Muscle of arm (tissue), 14 donors: ENCODE measurements around the gene ZAR1L. TPM values are rescaled to one million over a fixed set of nuclear protein-coding genes. Genes with fewer than 3 reads are reported as not detected.
"Not testable (repeated sequence)": the region's sequence is repeated elsewhere in the genome, so short reads cannot be mapped to it uniquely, and the experiment has no call there.

Experiments
- DNase-seq: peaks from one replicate; pipeline ENCODE4 v3.0.0-alpha.2; 2013
- long read RNA-seq, 11 donors: transcript quantifications; one replicate each; lab custom pipeline, GENCODE V29; 2026
- polyA plus RNA-seq, 12 donors: library from polyadenylated mRNA; unstranded; fragments of 120-200 nt; gene quantifications; one replicate each; pipeline ENCODE4 v1.2.1, GENCODE V29; 2013; ENCODE audit not compliant: insufficient read length in 12 of 12

Gene ZAR1L, protein sequence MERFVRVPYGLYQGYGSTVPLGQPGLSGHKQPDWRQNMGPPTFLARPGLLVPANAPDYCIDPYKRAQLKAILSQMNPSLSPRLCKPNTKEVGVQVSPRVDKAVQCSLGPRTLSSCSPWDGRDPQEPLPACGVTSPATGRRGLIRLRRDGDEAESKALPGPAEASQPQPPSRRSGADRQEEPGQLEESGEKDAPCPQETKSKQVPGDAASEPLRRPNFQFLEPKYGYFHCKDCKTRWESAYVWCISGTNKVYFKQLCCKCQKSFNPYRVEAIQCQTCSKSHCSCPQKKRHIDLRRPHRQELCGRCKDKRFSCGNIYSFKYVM
- polyA plus RNA-seq: not detected
- long read RNA-seq, donor 1: 0 reads
- long read RNA-seq, donor 2: 0 reads
- long read RNA-seq, donor 3: 0 reads
- long read RNA-seq, donor 4: 0 reads
- long read RNA-seq, donor 5: 0 reads
- long read RNA-seq, donor 6: 0 reads
- long read RNA-seq, donor 7: 0 reads
- long read RNA-seq, donor 8: 0 reads
- long read RNA-seq, donor 9: 0 reads
- long read RNA-seq, donor 10: 0 reads
- long read RNA-seq, donor 11: 0 reads

DNA sequence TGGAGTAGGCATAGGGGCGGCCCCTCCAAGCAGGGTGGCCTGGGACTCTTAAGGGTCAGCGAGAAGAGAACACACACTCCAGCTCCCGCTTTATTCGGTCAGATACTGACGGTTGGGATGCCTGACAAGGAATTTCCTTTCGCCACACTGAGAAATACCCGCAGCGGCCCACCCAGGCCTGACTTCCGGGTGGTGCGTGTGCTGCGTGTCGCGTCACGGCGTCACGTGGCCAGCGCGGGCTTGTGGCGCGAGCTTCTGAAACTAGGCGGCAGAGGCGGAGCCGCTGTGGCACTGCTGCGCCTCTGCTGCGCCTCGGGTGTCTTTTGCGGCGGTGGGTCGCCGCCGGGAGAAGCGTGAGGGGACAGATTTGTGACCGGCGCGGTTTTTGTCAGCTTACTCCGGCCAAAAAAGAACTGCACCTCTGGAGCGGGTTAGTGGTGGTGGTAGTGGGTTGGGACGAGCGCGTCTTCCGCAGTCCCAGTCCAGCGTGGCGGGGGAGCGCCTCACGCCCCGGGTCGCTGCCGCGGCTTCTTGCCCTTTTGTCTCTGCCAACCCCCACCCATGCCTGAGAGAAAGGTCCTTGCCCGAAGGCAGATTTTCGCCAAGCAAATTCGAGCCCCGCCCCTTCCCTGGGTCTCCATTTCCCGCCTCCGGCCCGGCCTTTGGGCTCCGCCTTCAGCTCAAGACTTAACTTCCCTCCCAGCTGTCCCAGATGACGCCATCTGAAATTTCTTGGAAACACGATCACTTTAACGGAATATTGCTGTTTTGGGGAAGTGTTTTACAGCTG lies at the start of gene ZAR1L, which contains the start of gene BRCA2:
TSS of gene ZAR1L (minus strand) at position 126 of the 790 bp plus-strand sequence. CDS start 3,438 bp downstream, outside the sequence.
TSS of gene BRCA2 (plus strand) at position 271 of the 790 bp plus-strand sequence. CDS start 953 bp downstream, outside the sequence.
- DNase-seq: peak; percentile 93

DNA sequence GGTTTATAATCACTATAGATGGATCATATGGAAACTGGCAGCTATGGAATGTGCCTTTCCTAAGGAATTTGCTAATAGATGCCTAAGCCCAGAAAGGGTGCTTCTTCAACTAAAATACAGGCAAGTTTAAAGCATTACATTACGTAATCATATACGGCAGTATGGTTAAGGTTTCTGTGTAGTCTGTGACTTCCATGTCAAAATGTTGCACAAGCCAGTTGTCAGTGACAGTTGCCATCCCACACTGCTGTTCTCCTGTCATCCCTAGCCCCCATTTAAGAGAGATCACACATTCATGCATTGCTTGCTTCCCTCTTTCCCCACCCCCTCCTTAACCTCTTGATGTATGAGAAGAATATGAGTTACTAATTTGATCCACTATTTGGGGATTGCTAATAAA lies 47.4 kb upstream of the ZAR1L start:
- DNase-seq: no peak

DNA sequence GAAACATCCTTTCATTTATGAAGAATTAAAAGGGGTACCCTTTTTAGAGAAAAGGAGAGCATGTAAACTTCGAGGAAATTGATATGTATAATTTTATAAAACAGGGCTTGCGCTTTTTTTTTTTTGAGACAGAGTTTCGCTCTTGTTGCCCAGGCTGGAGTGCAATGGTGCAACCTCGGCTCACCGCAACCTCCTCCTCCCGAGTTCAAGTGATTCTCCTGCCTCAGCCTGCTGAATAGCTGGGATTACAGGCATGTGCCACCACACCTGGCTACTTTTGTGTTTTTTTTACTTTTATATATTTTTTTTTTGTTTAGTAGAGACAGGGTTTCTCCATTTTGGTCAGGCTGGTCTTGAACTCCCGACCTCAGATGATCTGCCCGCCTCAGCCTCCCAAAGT lies 40.8 kb upstream of the ZAR1L start:
- not testable (repeated sequence) for DNase-seq

DNA sequence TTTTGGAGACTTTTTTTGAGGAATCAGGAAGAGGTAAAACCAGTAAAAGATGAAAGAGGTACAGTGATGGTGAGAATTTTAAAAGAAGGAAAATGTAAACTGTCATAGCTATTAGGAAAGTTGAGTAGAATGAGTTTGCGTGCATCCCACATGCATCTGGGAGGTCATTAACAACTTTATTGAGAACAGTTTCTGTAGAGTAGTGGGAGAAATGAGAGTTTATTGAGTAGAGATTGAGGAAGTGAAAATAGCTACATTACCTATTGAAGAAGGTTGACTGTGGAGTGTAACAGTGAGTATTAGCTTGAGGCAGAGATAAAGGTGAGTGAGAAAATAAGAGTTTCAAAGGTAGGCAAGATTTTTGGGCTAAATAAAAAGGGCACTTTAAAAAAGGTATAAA lies 38.9 kb upstream of the ZAR1L start:
- DNase-seq: no peak

DNA sequence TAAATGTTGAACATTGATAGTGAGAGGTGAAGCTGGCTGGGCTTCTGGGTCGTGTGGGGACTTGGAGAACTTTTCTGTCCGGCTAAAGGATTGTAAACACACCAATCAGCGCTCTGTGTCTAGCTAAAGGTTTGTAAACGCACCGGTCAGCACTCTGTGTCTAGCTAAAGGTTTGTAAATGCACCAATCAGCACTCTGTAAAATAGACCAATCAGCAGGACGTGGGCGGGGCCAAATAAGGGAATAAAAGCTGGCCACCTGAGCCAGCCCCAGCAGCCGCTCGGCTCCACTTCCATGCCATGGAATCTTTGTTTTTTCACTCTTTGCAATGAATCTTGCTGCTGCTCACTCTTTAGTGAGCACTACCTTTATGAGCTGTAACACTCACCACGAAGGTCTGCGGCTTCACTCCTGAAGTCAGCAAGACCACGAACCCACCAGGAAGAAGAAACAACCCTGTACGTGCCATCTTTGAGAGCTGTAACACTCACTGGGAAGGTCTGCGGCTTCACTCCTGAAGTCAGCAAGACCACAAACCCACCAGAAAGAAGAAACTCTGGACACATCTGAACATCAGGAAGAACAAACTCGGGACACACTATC lies 35.8 kb upstream of the ZAR1L start:
- not testable (repeated sequence) for DNase-seq

DNA sequence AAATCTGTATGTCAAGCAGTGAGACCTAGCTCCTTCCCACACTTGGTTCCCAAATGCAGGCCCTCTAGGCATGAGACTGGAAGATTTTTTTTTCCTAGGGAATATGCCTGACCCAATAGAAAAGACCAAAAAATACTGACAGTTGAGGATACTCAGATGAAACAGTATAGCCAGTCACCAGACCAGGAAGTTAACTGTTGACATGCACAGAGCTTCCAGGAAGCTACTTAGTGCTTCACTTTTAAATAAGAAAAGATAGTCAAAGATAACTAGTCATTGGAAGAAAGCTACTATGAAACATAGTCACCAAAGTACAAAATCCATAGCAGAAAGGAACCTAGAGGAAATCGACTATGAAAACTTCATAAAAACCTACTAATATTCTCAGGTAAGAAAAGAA lies 32.5 kb upstream of the ZAR1L start:
- no peak for DNase-seq

DNA sequence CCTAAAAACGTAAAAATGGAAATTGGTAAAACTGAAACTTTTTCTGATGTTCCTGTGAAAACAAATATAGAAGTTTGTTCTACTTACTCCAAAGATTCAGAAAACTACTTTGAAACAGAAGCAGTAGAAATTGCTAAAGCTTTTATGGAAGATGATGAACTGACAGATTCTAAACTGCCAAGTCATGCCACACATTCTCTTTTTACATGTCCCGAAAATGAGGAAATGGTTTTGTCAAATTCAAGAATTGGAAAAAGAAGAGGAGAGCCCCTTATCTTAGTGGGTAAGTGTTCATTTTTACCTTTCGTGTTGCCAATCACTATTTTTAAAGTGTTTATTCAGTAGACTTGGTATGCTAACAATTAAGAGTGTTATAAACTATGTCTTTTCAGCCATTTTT lies 25.8 kb upstream of the ZAR1L start:
- DNase-seq: no peak

DNA sequence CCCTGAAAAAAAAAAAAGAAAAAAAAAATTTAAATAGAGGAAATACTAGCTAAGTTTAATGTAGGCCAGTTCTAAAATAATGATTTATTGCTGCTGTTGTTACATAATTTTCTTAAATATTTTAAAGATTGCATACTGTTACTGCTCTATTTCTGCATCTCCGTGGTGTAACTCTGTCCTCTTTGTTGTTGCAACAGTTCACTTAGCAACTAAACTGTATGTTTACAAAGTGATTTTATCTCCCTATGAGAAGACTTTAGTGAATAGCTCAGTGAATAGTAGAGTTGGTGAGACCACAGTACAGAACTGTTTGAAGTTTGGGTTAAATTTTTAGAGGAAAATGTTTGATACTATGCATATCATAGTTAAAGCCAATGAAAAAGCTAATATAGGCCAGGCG lies 19.5 kb upstream of the ZAR1L start:
- no peak for DNase-seq

DNA sequence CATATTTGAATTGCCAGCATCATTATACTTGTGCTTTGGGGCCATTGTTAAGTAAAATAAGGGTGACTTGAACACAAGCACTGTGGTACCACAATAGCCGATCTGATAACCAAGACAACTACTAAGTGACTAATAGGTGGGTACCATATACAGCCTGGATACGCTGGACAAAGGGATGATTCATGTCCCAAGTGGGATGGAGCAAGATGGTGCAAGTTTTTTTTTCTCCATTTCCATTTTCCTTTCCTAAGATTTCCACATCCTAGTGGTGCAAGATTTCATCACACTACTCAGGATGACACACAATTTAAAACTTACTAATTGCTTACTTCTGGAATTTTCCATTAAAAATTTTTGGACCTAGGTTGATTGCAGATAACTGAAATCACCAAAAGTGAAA lies 15.3 kb upstream of the ZAR1L start:
- no peak for DNase-seq

DNA sequence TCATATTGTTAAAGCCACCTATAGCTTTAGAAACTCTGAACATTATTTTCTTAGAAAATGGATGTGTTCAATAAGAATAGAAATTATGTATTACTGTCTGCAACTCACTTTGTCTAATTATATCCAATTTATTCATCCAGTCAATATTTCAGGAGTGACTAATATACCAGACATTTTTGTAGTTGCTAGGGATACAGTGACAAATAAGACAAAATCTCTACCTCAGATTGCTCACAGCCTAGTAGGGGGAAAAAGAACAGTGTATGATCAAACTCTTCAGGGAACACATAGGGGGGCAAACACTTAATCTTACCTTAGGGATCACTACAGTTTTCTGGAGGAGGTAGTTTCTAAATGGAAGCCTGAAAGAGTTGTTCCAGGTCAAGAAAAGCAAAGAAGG lies 8.7 kb upstream of the ZAR1L start:
- no peak for DNase-seq

DNA sequence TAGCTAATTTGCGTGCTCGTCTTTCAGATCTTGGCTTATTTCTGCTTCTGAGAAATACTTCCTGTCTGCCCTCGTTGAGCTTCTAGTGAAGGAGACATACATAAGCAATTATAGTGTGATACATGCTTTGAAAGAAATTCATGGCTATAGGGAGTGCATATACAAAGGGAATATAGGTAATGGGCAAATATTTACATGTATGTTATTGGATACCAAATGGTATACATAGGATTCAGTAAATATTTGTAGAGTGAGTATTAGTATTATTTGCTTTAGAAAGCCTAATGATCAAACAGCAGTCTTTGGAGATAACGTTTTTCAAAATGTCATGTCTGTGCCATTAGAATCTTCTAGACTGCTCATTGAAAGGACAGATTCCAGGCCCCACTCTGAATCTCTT lies 5.4 kb upstream of the ZAR1L start:
- no peak for DNase-seq

DNA sequence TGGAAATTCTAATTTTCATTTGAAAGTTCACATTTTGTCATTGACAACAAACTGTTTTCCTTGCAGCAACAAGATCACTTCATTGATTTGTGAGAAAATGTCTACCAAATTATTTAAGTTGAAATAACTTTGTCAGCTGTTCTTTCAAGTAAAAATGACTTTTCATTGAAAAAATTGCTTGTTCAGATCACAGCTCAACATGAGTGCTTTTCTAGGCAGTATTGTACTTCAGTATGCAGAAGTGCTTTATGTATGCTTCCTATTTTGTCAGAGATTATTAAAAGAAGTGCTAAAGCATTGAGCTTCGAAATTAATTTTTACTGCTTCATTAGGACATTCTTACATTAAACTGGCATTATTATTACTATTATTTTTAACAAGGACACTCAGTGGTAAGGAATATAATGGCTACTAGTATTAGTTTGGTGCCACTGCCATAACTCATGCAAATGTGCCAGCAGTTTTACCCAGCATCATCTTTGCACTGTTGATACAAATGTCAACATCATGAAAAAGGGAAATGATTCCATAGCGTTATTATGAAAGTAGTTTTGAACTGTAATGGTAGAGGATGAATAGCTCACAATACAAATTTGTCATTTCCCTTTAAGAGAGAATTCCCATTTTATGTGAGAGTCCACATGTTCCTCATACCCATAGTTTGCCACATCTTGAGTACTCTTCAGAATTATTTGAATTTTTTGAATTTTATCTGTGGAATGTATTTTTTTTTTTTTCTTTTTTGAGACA lies 2.7 kb upstream of the ZAR1L start:
- no peak for DNase-seq

DNA sequence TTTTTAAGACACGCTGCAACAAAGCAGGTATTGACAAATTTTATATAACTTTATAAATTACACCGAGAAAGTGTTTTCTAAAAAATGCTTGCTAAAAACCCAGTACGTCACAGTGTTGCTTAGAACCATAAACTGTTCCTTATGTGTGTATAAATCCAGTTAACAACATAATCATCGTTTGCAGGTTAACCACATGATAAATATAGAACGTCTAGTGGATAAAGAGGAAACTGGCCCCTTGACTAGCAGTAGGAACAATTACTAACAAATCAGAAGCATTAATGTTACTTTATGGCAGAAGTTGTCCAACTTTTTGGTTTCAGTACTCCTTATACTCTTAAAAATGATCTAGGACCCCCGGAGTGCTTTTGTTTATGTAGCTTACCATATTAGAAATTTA lies 1.3 kb upstream of the ZAR1L start:
- DNase-seq: no peak

DNA sequence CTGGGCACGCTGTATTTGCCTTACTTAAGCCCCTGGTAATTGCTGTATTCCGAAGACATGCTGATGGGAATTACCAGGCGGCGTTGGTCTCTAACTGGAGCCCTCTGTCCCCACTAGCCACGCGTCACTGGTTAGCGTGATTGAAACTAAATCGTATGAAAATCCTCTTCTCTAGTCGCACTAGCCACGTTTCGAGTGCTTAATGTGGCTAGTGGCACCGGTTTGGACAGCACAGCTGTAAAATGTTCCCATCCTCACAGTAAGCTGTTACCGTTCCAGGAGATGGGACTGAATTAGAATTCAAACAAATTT lies 821 bp upstream of the ZAR1L start:
- DNase-seq: no peak

DNA sequence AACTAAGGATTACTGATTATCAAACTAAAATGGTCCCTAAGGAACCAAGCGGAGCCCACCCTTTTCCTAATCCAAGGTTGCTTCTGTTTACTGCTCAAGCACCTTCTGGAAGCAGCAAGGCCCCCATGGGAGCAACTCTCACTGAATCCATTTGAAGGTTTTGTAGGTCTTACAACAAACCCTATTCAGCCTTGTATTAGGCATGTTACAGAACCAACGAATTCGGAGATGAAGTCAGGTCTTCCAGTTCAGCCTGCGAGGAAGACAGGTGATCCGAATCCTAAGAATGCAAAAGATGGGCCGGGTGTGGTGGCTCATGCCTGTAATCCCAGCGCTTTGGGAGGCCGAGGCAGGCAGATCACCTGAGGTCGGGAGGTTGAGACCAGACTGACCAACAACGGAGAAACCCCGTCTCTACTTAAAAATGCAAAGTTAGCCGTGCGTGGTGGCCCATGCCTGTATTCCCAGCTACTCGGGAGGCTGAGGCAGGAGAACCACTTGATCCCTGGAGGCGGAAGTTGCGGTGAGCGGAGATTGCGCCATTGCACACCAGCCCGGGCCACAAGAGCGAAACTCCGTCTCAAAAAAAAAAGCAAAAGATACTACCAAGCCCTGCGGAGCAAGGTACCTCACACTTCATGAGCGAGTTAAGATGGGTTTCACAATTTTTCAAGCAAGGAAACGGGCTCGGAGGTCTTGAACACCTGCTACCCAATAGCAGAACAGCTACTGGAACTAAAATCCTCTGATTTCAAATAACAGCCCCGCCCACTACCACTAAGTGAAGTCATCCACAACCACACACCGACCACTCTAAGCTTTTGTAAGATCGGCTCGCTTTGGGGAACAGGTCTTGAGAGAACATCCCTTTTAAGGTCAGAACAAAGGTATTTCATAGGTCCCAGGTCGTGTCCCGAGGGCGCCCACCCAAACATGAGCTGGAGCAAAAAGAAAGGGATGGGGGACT lies 609 bp downstream of the ZAR1L start:
- no peak for DNase-seq

DNA sequence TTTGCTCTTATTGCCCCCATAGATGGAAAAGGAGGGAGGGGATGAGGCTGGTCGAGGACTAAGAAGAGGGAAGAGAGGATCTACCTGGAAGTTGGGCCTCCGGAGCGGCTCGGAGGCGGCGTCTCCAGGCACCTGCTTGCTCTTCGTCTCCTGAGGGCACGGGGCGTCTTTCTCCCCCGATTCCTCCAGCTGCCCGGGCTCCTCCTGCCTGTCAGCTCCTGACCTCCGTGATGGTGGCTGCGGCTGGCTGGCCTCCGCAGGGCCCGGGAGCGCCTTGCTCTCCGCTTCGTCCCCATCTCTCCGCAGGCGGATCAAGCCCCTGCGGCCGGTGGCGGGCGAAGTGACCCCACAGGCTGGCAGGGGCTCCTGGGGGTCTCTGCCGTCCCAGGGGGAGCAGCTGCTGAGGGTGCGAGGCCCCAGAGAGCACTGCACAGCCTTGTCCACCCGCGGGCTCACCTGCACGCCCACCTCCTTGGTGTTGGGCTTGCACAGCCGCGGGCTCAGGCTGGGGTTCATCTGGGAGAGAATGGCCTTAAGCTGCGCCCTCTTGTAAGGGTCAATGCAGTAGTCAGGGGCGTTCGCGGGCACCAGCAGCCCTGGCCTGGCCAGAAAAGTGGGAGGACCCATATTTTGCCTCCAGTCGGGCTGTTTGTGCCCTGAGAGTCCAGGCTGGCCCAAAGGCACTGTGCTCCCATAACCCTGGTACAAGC lies 3.8 kb downstream of the ZAR1L start:
- DNase-seq: no peak

DNA sequence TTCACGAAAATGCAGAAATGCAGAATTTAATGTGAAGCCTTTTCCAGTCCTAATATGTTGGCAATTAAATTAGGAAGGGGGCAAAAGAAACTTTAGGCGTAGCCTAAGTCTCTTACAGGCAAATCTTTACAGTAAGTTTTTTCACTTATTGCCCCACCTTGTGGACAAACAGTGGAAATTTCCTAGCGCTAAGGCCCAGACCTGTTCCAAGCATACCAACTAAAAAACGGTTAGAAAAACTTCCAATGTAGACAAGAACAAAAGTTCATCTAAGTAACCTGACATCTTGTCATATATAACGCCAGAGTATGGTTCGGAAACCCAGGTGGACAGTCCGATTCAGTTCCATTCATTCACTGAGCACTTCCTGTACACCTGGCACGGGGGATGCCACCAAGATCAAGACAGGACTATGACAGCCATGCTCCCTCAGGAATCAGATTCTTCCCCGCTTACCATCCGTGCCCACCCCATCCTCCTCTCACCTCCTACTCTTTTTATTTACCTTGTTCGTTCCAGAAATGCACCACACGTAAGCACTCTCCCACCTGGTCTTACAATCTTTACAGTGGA lies 4.9 kb downstream of the ZAR1L start:
- peak; percentile 59 for DNase-seq

DNA sequence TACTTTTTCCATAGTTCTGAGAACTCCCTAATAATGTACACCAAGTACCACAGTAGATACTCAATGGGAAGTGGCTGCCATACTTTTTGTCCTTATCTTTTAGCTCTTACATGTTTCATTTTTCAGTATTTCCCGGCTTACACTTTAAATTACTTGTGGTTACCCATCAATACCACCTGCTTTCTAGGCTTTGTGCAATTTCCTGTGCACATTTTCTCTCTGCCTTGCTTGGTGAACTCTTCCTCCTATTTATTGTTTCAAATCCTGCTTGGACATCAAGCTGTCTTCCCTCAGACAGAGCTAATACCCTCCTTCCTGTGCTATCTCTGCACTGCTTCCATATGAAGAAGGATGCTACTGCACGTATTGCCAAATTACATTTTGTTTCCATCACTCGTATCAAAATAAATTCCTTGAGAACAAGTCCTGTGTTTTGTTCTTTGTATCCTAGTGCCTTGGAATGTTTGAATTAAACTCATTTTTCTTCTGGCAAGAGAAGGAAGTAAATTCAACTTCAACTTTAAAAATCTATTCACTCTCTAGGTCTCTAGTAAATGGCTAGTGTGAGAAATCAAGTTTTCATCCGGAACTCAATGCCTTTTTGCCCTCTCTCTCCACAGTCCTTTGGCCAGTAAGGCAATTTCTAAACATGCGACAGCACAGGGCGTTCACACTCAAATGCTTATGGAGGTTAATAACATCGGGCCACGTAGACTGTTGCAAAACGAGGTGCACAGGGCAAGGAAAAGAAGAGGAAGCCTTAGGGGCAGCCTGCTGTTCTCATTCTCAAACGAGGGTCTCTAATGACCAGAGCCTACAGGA lies 5.6 kb downstream of the ZAR1L start:
- DNase-seq: peak; percentile 36

DNA sequence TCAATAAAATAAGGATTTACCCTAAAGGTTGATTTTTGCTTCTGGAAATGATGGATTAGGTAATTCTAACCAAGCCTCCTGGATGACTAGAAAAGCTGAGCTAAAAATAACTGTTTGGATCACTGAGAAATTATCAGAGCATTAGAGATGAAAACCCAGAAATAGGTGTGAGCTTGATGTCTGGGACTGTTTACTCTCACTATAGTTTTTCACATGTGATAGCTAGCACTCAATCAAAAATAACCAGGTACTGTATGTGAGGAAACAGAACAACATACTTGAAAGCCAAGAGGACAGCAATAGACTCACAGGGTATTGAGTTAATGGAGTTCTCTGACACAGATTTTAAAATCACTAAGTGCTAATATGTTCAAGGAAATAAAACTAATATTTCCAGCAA lies 9.5 kb downstream of the ZAR1L start:
- no peak for DNase-seq
